K562 (cell line): ENCODE results near the gene LIX1L. TPM values are rescaled to one million over a fixed set of nuclear protein-coding genes. Genes with fewer than 3 reads are reported as not detected.

Experiments used
- ATAC-seq: fragments of 200-7000 bp; cut with Tn5 transposase; 3 replicates; pipeline ENCODE4 v1.9.1; 2020; ENCODE audit warnings: moderate library complexity
- BruUV-seq: library from RNA; stranded (reverse); fragments of 400-500 nt; replicated peaks from 2 replicates; lab custom pipeline; 2021; lab: Mats Ljungman, UMichigan
- CTCF ChIA-PET: fragments of 300-600 bp; formaldehyde crosslinking; extraction: SDS; loops from one replicate; lab custom pipeline; 2021; ENCODE audit warnings: low intra/inter-chr PET ratio; lab: Yijun Ruan, JAX
- POLR2A ChIA-PET: fragments of 300-600, 350-650 bp; sonication (Branson Sonifier 250); formaldehyde crosslinking; extraction: SDS; loops from one replicate; lab custom pipeline; 2021; ENCODE audit warnings: antibody characterized with exemption, inconsistent platforms; lab: Yijun Ruan, JAX
- DNase-seq, 4 experiments: peaks; one replicate each; pipeline versions ENCODE4 v3.0.0 to v3.0.0-alpha.2; 2011 to 2018; ENCODE audit warnings: low spot score in 3 of 4, mixed read lengths in 3 of 4; ENCODE audit errors: extremely low read depth in 1 of 4
- FAIRE-seq: peaks from 2 replicates; lab custom pipeline; 2011; peaks lifted over from hg19 to GRCh38; lab: Jason Lieb, UNC
- H2AFZ ChIP-seq: 2 replicates; pipeline ENCODE4 v1.6.0; 2011; ENCODE audit warnings: low read depth, low read length, control low read depth, inconsistent platforms
- H3K27ac ChIP-seq: fragments of 200-600 bp; 3 replicates; pipeline ENCODE4 v1.8.0; 2011; ENCODE audit warnings: low read depth, mild to moderate bottlenecking, control low read depth, inconsistent platforms, low read length, moderate library complexity, mixed read lengths; ENCODE audit errors: extremely low read depth
- H3K27me3 ChIP-seq, 2 experiments: fragments of 300-600 bp in 1 of 2; 2 replicates in 1 of 2; 3 replicates in 1 of 2; pipeline versions ENCODE4 v1.6.0 to v1.8.0; 2011; ENCODE audit warnings: inconsistent platforms in 2 of 2, low read length in 2 of 2, mild to moderate bottlenecking in 1 of 2, mixed read lengths in 1 of 2, moderate library complexity in 1 of 2; ENCODE audit not compliant: control insufficient read depth in 2 of 2, insufficient read depth in 2 of 2
- H3K36me3 ChIP-seq: fragments of 300-600 bp; 3 replicates; pipeline ENCODE4 v1.8.0; 2011; ENCODE audit warnings: mild to moderate bottlenecking, low read length, inconsistent platforms; ENCODE audit not compliant: control insufficient read depth, insufficient read depth
- H3K4me1 ChIP-seq, 2 experiments: fragments of 200-600 bp in 1 of 2; replicated peaks in 1 of 2; 2 replicates in 1 of 2; 3 replicates in 1 of 2; pipeline versions ENCODE4 v1.5.1 to v1.8.0; 2011; ENCODE audit warnings: inconsistent platforms in 2 of 2, low read length in 2 of 2, mild to moderate bottlenecking in 1 of 2, mixed read lengths in 1 of 2, moderate library complexity in 1 of 2; ENCODE audit not compliant: control insufficient read depth in 2 of 2, insufficient read depth in 2 of 2
- H3K4me2 ChIP-seq: 2 replicates; pipeline ENCODE4 v1.6.1; 2011; ENCODE audit warnings: low read length, control low read depth, inconsistent platforms, mixed read lengths; ENCODE audit not compliant: insufficient read depth
- H3K4me3 ChIP-seq: fragments of 200-600 bp; sonication (generic), shearing (Covaris generic); 2 replicates; pipeline ENCODE4 v1.5.1; 2016; ENCODE audit warnings: control low read depth, inconsistent platforms
- H3K79me2 ChIP-seq: fragments of 200-600 bp; 3 replicates; pipeline ENCODE4 v1.8.0; 2011; ENCODE audit warnings: low read length, inconsistent platforms; ENCODE audit not compliant: control insufficient read depth, insufficient read depth
- H3K9ac ChIP-seq, 2 experiments: 2 replicates each; pipeline versions ENCODE4 v1.6.0 to v1.6.1; 2011; ENCODE audit warnings: low read depth in 2 of 2, low read length in 2 of 2, control low read depth in 1 of 2, inconsistent platforms in 1 of 2, mild to moderate bottlenecking in 1 of 2, mixed read lengths in 1 of 2; ENCODE audit not compliant: insufficient read depth in 1 of 2
- H3K9me1 ChIP-seq: one replicate; pipeline ENCODE4 v1.6.0; 2011; ENCODE audit warnings: inconsistent platforms, mild to moderate bottlenecking, low read length, moderate library complexity; ENCODE audit not compliant: control insufficient read depth, insufficient read depth
- H3K9me3 ChIP-seq: replicated peaks from 2 replicates; pipeline ENCODE4 v1.5.1; 2011; ENCODE audit warnings: low read depth, low read length, inconsistent platforms; ENCODE audit not compliant: control insufficient read depth, insufficient read depth
- H4K20me1 ChIP-seq: replicated peaks from 2 replicates; pipeline ENCODE4 v1.6.1; 2011; ENCODE audit warnings: low read length, inconsistent platforms, mixed read lengths; ENCODE audit not compliant: control insufficient read depth, insufficient read depth
- CBX2 ChIP-seq: fragments of 200-600 bp; sonication (generic); IDR thresholded peaks from one replicate; pipeline ENCODE4 v1.6.1; 2012; ENCODE audit warnings: mild to moderate bottlenecking, low read length, inconsistent platforms; ENCODE audit not compliant: insufficient read depth, poor library complexity, severe bottlenecking
- DIDO1 ChIP-seq: fragments of 450-650 bp; IDR thresholded peaks from 2 replicates; pipeline ENCODE4 v1.6.1; 2016; ENCODE audit warnings: low read depth, missing biosample characterization, missing genetic modification characterization
- ELK1 ChIP-seq: sonication (generic); formaldehyde crosslinking; IDR thresholded peaks from 2 replicates; pipeline ENCODE4 v1.8.1; 2022; ENCODE audit warnings: missing genetic modification reagents
- EWSR1 ChIP-seq: fragments of 450-650 bp; IDR thresholded peaks from 2 replicates; pipeline ENCODE4 v1.6.1; 2018; ENCODE audit warnings: borderline replicate concordance, mild to moderate bottlenecking, low read depth, moderate library complexity; ENCODE audit not compliant: partially characterized antibody
- FOXM1 ChIP-seq, 2 experiments: fragments of 450-650 bp in 1 of 2; sonication (generic) in 1 of 2; formaldehyde crosslinking in 1 of 2; IDR thresholded peaks; 2 replicates each; pipeline versions ENCODE4 v1.6.1 to v1.9.0; 2017 to 2022; ENCODE audit warnings: low read depth in 2 of 2, mild to moderate bottlenecking in 2 of 2, missing genetic modification reagents in 1 of 2, moderate library complexity in 1 of 2
- KHSRP ChIP-seq: fragments of 450-650 bp; IDR thresholded peaks from 2 replicates; pipeline ENCODE4 v1.6.1; 2017
- MCM5 ChIP-seq: fragments of 450-650 bp; IDR thresholded peaks from 2 replicates; pipeline ENCODE4 v1.6.1; 2016; ENCODE audit warnings: low read depth
- PRPF4 ChIP-seq: fragments of 200-400 bp; formaldehyde crosslinking; IDR thresholded peaks from one replicate; pipeline ENCODE4 v1.6.1; 2017; ENCODE audit warnings: low read length, low read depth, mild to moderate bottlenecking; ENCODE audit not compliant: insufficient read depth, poor library complexity, severe bottlenecking
- TAF1 ChIP-seq: IDR thresholded peaks from 2 replicates; pipeline ENCODE4 v1.6.1; 2011; ENCODE audit warnings: mild to moderate bottlenecking, low read length, moderate library complexity; ENCODE audit not compliant: insufficient read depth, control insufficient read depth, severe bottlenecking; ENCODE audit errors: extremely low read depth
- TFAM ChIP-seq: fragments of 250-450 bp; sonication (Bioruptor Pico); conservative IDR thresholded peaks from 2 replicates; pipeline ENCODE4 v1.5.0; 2021; ENCODE audit warnings: mild to moderate bottlenecking, moderate library complexity
- U2AF1 ChIP-seq: fragments of 200-400 bp; formaldehyde crosslinking; optimal IDR thresholded peaks from 2 replicates; pipeline ENCODE3; 2017; ENCODE audit warnings: mild to moderate bottlenecking, low read depth, low read length, moderate library complexity
- YBX1 ChIP-seq: fragments of 450-650 bp; IDR thresholded peaks from 2 replicates; pipeline ENCODE4 v1.7.1; 2016; ENCODE audit warnings: mild to moderate bottlenecking
- ZBTB49 ChIP-seq: sonication (generic); formaldehyde crosslinking; IDR thresholded peaks from 2 replicates; pipeline ENCODE4 v1.8.0; 2022; ENCODE audit warnings: missing genetic modification reagents, mild to moderate bottlenecking, borderline replicate concordance
- ZNF280B ChIP-seq: fragments of 250-450 bp; sonication (Bioruptor Pico); IDR thresholded peaks from 2 replicates; pipeline ENCODE4 v1.5.1; 2021; ENCODE audit warnings: mild to moderate bottlenecking
- ZNF311 ChIP-seq: fragments of 250-450 bp; sonication (Bioruptor Pico); IDR thresholded peaks from 2 replicates; pipeline ENCODE4 v1.4.0; 2020; ENCODE audit warnings: mild to moderate bottlenecking, moderate library complexity
- ZNF668 ChIP-seq: fragments of 250-450 bp; sonication (Bioruptor Pico); IDR thresholded peaks from 2 replicates; pipeline ENCODE4 v1.8.0; 2022; ENCODE audit warnings: mild to moderate bottlenecking, inconsistent platforms
- WGBS: fragments of 100-300 bp; shearing (Covaris generic); methylation state at CpG from one replicate; pipeline ENCODE4 v1.1.6; 2016; ENCODE audit warnings: low coverage, mixed read lengths; ENCODE audit not compliant: insufficient coverage; ENCODE audit errors: missing lambda C conversion rate; 5-methylcytosine and 5-hydroxymethylcytosine counted together
- in situ Hi-C: fragments of 300-500 bp; cut with MboI; formaldehyde crosslinking; loops from 4 replicates; pipeline ENCODE4 v1.15.0; 2018; ENCODE audit warnings: inconsistent platforms, mixed read lengths
- intact Hi-C: fragments of 100-400 bp; cut with micrococcal nuclease; formaldehyde crosslinking; loops from 2 replicates; pipeline ENCODE4 v1.14.2; 2022
- polyA plus RNA-seq, 8 experiments: library from polyadenylated mRNA; depleted of rRNA in 4 of 8; stranded (reverse) in 5 of 8; unstranded in 3 of 8; fragments of >200 nt; fragmentation: Nextera tagmentation in 2 of 8; fragmentation: Illumina TruSeq in 1 of 8; extraction: Ambion mirVana in 2 of 8; extraction: Trizol in 1 of 8; gene quantifications; 2 replicates each; pipeline versions ENCODE4 v1.2.1 to v1.2.3, GENCODE V29; 2011 to 2014; ENCODE audit warnings: inconsistent platforms in 1 of 8, missing spikeins in 1 of 8
- total RNA-seq, 7 experiments: library from RNA; depleted of rRNA in 6 of 7; stranded (reverse); fragments of >200 nt in 6 of 7; fragmentation: Illumina TruSeq in 2 of 7; extraction: Trizol in 2 of 7; gene quantifications; 2 replicates each; pipeline versions ENCODE4 v1.2.1 to v1.2.3, GENCODE V29; 2011 to 2021; ENCODE audit warnings: low replicate concordance in 1 of 7

Gene LIX1L
- total and polyA plus RNA-seq, 9 of the 15 experiments (the other 6 are each of a cell fraction or from before 2014, with no cell fraction given): 4.6 to 26.5 (median 12.5) TPM

GRCh38 chr1:145972580-145972979, 14.8 kb upstream of the LIX1L start:
- 0 out of 2 replicates have a peak, but pooled peaks cover under 1% of the 10 kb centered on the region for H3K9me3 ChIP-seq
- BruUV-seq: no TSS peak
- no peak overlapping the region for H3K27ac ChIP-seq
- H3K9ac ChIP-seq: no peak overlapping the region
- CTCF ChIA-PET: no interaction called here
- H3K79me2 ChIP-seq: peaks cover 1% of the 10 kb centered on the region; the same call in 1 of the 3 replicates
- H3K36me3 ChIP-seq: peaks cover 4% of the 10 kb centered on the region; the same call in 1 of the 3 replicates
- WGBS: 63% methylated on average over 7 of the region's 7 CpGs
- DNase-seq (no peak), ATAC-seq (no peak), FAIRE-seq (no peak)
- no peaks in the 10 kb centered on the region for H3K9me1 ChIP-seq
- H3K27me3 ChIP-seq: no peaks in the 10 kb centered on the region
- in situ Hi-C loops (no loop called here), intact Hi-C loops (no loop called here)
- no peak overlapping the region for H3K4me2 ChIP-seq
- H2AFZ ChIP-seq: no peak overlapping the region
- POLR2A ChIA-PET: interaction anchor here (1.4 kb wide), 1 partner anchor 16 kb away, joined by 5 read pairs; no protein-coding TSS in a partner anchor
- H4K20me1 ChIP-seq: no peaks in the 10 kb centered on the region
- peaks cover 0 to 5% of the 10 kb centered on the region in 2 experiments; a peak in 4 of 5 replicates for H3K4me1 ChIP-seq
- no peak overlapping the region for H3K4me3 ChIP-seq
- TF ChIP-seq ELK1 (CRISPR knock-in tag) (no peak), PRPF4 (no peak), ZBTB49 (CRISPR knock-in tag) (no peak), EWSR1 (no peak), DIDO1 (no peak), TAF1 (no peak), ZNF280B (CRISPR knock-in tag) (no peak), MCM5 (no peak), FOXM1 (IDR thresholded peaks at IDR 0.05; ENCODE audit: low read depth) (no peak), FOXM1 (CRISPR knock-in tag; IDR thresholded peaks at IDR 0.05; ENCODE audit: low read depth) (no peak), U2AF1 (no peak), ZNF311 (CRISPR knock-in tag) (no peak), ZNF668 (no peak), KHSRP (no peak), YBX1 (no peak), TFAM (no peak), CBX2 (no peak)
